K562 (cell line): ENCODE results near the gene RNF224. TPM values are rescaled to one million over a fixed set of nuclear protein-coding genes. Genes with fewer than 3 reads are reported as not detected.

Experiments used
- CCNT2 ChIP-seq: IDR thresholded peaks from 2 replicates; pipeline ENCODE4 v1.6.1; 2011; ENCODE audit warnings: borderline replicate concordance, low read depth, mild to moderate bottlenecking, moderate library complexity, mixed read lengths, low read length; ENCODE audit not compliant: insufficient read length; ENCODE audit errors: extremely low read depth
- FIP1L1 ChIP-seq: fragments of 200-400 bp; formaldehyde crosslinking; IDR thresholded peaks from 2 replicates; pipeline ENCODE4 v1.6.1; 2018; ENCODE audit warnings: mild to moderate bottlenecking, low read depth, low read length; ENCODE audit not compliant: poor library complexity, severe bottlenecking
- FOXJ3 ChIP-seq: sonication (generic); formaldehyde crosslinking; IDR thresholded peaks from 2 replicates; pipeline ENCODE4 v1.4.0; 2020; ENCODE audit warnings: mild to moderate bottlenecking, missing genetic modification reagents
- FOXK2 ChIP-seq, 2 experiments: fragments of 450-650 bp; IDR thresholded peaks in 1 of 2; conservative IDR thresholded peaks in 1 of 2; 2 replicates each; pipeline ENCODE4 v1.6.1; 2016; ENCODE audit warnings: low read depth in 2 of 2, mild to moderate bottlenecking in 1 of 2
- MBD2 ChIP-seq: sonication (generic); IDR thresholded peaks from 2 replicates; pipeline ENCODE4 v1.6.1; 2016; ENCODE audit warnings: low read depth, borderline replicate concordance
- MGA ChIP-seq: fragments of 450-650 bp; IDR thresholded peaks from 2 replicates; pipeline ENCODE4 v1.6.1; 2016; ENCODE audit warnings: mild to moderate bottlenecking, moderate library complexity
- MXD1 ChIP-seq: fragments of 250-450 bp; sonication (Bioruptor Pico); IDR thresholded peaks from 2 replicates; pipeline ENCODE4 v1.8.0; 2021; ENCODE audit warnings: borderline replicate concordance, mild to moderate bottlenecking, moderate library complexity; ENCODE audit not compliant: poor library complexity, severe bottlenecking
- MYC ChIP-seq, 2 experiments: fragments of 250-450 bp in 1 of 2; sonication (Bioruptor Pico) in 1 of 2; IDR thresholded peaks; 2 replicates each; pipeline versions ENCODE4 v1.5.1 to v1.6.1; 2012 to 2021; ENCODE audit warnings: low read depth in 2 of 2, borderline replicate concordance in 1 of 2, improper control_type of control experiment in 1 of 2, low read length in 1 of 2, mild to moderate bottlenecking in 1 of 2, moderate library complexity in 1 of 2
- PML ChIP-seq: IDR thresholded peaks from 2 replicates; pipeline ENCODE4 v1.6.1; 2012; ENCODE audit warnings: low read length, inconsistent platforms
- POLR2A ChIP-seq: fragments of 450-650 bp; conservative IDR thresholded peaks from 2 replicates; pipeline ENCODE4 v1.6.1; 2016
- PPARD ChIP-seq: fragments of 250-450 bp; sonication (Bioruptor Pico); IDR thresholded peaks from 2 replicates; pipeline ENCODE4 v1.8.0; 2022; ENCODE audit warnings: inconsistent platforms, mild to moderate bottlenecking, moderate library complexity
- SREBF1 ChIP-seq: fragments of 150-350 bp; IDR thresholded peaks from 2 replicates; pipeline ENCODE4 v1.6.1; 2014; ENCODE audit warnings: antibody characterized with exemption, low read depth, low read length, borderline replicate concordance
- TAF1 ChIP-seq: IDR thresholded peaks from 2 replicates; pipeline ENCODE4 v1.6.1; 2011; ENCODE audit warnings: mild to moderate bottlenecking, low read length, moderate library complexity; ENCODE audit not compliant: insufficient read depth, control insufficient read depth, severe bottlenecking; ENCODE audit errors: extremely low read depth
- TCF7L2 ChIP-seq: fragments of 150-350 bp; IDR thresholded peaks from 2 replicates; pipeline ENCODE4 v1.6.1; 2016; ENCODE audit warnings: low read depth, mild to moderate bottlenecking, low read length, moderate library complexity
- TFAM ChIP-seq: fragments of 250-450 bp; sonication (Bioruptor Pico); conservative IDR thresholded peaks from 2 replicates; pipeline ENCODE4 v1.5.0; 2021; ENCODE audit warnings: mild to moderate bottlenecking, moderate library complexity
- polyA plus RNA-seq, 8 experiments: library from polyadenylated mRNA; depleted of rRNA in 4 of 8; stranded (reverse) in 5 of 8; unstranded in 3 of 8; fragments of >200 nt; fragmentation: Nextera tagmentation in 2 of 8; fragmentation: Illumina TruSeq in 1 of 8; extraction: Ambion mirVana in 2 of 8; extraction: Trizol in 1 of 8; gene quantifications; 2 replicates each; pipeline versions ENCODE4 v1.2.1 to v1.2.3, GENCODE V29; 2011 to 2014; ENCODE audit warnings: inconsistent platforms in 1 of 8, missing spikeins in 1 of 8
- total RNA-seq, 7 experiments: library from RNA; depleted of rRNA in 6 of 7; stranded (reverse); fragments of >200 nt in 6 of 7; fragmentation: Illumina TruSeq in 2 of 7; extraction: Trizol in 2 of 7; gene quantifications; 2 replicates each; pipeline versions ENCODE4 v1.2.1 to v1.2.3, GENCODE V29; 2011 to 2021; ENCODE audit warnings: low replicate concordance in 1 of 7

RNF224 gene
- total and polyA plus RNA-seq, 9 of the 15 experiments (the other 6 are each of a cell fraction or from before 2014, with no cell fraction given) = not detected

GRCh38 chr9:137254624-137255447 lies 27.5 kb downstream of the RNF224 start, which contains the start of gene NELFB (continued):
- TF ChIP-seq FIP1L1 = peak; percentile 86
- TF ChIP-seq TFAM = no peak
- peak; percentile 84 for TF ChIP-seq TAF1
- peak; percentile 85 for TF ChIP-seq POLR2A
- TF ChIP-seq MYC (IDR thresholded peaks at IDR 0.05; ENCODE audit: low read depth, low read length) = peak; percentile 37; the same call in 1 of the 2 replicates
- no peak for TF ChIP-seq MYC (CRISPR knock-in tag; IDR thresholded peaks at IDR 0.05; ENCODE audit: borderline replicate concordance, low read depth)
- TF ChIP-seq PML = peak; percentile 48; the same call in 1 of the 2 replicates
- peak; percentile 92 for TF ChIP-seq CCNT2
- no peak for TF ChIP-seq MGA
- no peak for TF ChIP-seq SREBF1
- no peak for TF ChIP-seq FOXK2 (conservative IDR thresholded peaks at IDR 0.05 in 1 of 2, IDR thresholded peaks at IDR 0.05 in 1 of 2; ENCODE audit: low read depth in 2 of 2)
- TF ChIP-seq MBD2 = peak; percentile 69; the same call in 1 of the 2 replicates
- TF ChIP-seq MXD1 (CRISPR knock-in tag) = no peak
- no peak for TF ChIP-seq PPARD
- TF ChIP-seq TCF7L2 = no peak
- TF ChIP-seq FOXJ3 = no peak
